TTC549 (cell line): ENCODE results near the gene CLEC17A.
"Not testable (repeated sequence)": the region's sequence is repeated elsewhere in the genome, so short reads cannot be mapped to it uniquely, and the experiment has no call there.

Experiments used
- FAIRE-seq: peaks from 2 replicates; lab custom pipeline; 2012; peaks lifted over from hg19 to GRCh38; lab: Jason Lieb, UNC

CLEC17A gene, protein sequence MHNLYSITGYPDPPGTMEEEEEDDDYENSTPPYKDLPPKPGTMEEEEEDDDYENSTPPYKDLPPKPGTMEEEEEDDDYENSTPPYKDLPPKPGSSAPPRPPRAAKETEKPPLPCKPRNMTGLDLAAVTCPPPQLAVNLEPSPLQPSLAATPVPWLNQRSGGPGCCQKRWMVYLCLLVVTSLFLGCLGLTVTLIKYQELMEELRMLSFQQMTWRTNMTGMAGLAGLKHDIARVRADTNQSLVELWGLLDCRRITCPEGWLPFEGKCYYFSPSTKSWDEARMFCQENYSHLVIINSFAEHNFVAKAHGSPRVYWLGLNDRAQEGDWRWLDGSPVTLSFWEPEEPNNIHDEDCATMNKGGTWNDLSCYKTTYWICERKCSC

GRCh38 chr19:14582894-14583340 lies at the start of gene CLEC17A:
Gene CLEC17A (plus strand): TSS chr19:14583084. CDS start chr19:14583161, 77 bp downstream.
- FAIRE-seq: no peak

DNA sequence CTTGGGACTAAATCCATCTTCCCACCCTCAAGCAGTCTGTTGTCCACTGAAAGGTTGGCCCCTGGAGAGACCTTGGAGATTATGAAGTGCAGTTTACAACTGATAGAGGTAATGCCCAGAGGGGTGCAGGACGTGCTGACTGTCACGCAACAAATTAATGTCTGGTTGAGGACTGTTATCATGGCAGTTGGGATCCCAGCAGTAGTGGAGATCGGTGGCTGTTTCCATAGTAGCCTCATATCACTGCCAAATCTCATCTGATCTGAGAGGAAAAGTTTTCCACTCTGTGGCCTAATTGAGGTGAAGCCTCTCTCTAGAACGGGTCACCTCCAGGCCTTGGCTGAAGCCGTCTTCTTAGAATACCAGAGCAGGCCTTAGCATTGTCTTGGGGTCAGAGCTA lies 49.4 kb upstream of the CLEC17A start:
- FAIRE-seq: no peak

- no peak for FAIRE-seq
Observed at GRCh38 chr19:14536926-14537692, 45.8 kb upstream of the CLEC17A start.

GRCh38 chr19:14540741-14541525 lies 42.0 kb upstream of the CLEC17A start:
- FAIRE-seq: no peak

DNA sequence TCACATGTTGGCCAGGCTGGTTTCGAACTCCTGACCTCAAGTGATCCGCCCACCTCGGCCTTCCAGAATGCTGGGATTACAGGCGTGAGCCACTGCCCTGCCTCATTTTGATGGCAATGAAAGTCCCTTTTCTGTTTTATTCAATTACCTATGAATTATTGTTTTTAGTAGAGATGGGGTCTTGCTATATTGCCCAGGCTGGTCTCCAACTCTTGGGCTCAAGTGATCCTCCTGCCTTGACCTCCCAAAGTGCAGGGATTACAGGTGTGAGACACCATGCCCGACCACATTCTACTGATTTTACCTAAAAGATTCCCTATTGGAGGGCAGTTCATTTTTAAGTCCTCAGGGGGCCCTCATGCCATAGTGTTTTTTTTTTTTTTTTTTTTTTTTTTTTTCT lies 40.9 kb upstream of the CLEC17A start:
- not testable (repeated sequence) for FAIRE-seq

DNA sequence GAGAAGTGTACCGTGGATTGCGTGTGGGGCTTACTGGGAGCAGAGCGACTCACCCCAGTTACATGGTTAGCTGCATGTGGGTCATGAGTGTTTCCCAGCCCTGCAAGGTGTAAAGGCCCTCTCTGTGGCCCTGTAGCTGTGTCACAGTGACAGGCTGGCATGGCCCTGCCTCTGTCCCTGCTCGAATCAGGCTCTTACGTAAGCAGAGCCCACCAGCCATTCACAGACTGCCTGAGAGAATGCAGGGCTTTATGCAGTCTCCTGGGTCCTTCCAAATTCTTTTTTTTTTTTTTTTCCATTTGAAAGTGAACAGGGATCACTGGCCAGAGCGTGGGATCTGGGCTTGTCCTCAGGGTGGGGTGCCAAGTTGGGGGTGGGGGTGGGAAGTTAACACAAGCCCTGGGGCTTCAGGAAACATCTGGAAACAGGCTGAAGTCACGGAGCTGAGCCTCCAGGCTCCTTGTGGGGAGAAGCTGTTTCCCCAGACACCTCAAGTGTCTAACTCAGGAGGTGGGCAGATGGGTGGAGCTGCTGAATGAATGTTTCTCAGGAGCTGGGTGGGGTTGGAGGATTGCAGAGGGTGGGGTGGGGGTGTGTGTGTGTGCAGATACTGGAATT lies 40.1 kb upstream of the CLEC17A start:
- no peak for FAIRE-seq

- no peak for FAIRE-seq
Observed at GRCh38 chr19:14544047-14544446, 38.8 kb upstream of the CLEC17A start.

DNA sequence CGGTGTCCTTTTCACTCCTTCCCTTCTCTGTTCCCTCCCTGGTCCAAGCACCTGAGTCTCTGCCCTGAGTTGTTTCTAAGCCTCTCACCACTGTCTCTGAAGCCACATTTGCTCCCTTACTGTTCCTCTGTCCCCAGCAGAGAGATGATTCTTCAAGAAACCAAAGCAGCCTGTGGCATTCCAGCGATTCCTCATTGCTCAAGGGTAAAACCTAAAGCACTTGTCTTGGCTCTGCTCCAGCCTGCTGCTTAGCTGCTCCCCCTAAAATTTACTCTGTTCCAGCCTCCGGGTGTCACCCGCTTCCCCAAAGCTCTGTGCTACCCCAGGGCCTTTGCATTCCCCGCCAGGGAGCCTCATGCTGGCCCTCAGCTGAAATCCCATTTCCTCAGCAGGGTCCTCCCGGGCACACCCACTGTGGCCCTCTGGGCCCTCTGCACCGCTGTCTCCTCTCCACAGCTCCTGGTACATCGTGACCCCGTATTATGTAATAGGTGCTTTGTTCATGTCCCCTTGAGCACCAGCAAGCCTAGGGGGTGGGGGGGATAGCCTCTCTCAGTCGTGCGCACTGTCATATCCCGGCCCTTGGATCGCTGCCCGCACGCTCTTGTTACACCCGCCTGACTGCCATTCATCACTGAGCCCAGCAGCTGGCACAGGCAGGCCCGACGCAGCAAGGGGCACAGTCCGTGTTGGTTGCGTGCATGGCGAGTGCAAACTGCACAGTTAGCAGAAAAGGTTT lies 37.7 kb upstream of the CLEC17A start:
- FAIRE-seq: no peak

DNA sequence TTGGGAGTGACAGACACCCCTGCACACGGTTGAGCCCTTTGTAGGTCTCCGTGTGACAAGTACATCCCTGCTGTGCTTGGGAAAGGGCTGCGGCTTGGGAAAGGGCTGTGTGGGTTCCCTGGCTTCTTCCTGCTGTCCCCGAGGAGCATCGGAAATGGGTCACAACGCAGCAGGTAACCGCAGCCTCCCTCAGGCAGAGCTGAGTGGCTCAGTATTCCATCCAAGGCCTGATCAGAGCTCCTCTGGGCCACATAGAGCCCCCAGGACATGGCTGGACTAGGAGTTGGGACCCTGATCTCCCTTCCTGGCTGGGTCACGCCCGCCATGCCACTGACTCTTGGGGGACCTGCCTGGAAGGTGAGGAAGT lies 37.2 kb upstream of the CLEC17A start:
- FAIRE-seq: no peak

- no peak for FAIRE-seq
Observed at GRCh38 chr19:14550201-14550754, 32.6 kb upstream of the CLEC17A start.

DNA sequence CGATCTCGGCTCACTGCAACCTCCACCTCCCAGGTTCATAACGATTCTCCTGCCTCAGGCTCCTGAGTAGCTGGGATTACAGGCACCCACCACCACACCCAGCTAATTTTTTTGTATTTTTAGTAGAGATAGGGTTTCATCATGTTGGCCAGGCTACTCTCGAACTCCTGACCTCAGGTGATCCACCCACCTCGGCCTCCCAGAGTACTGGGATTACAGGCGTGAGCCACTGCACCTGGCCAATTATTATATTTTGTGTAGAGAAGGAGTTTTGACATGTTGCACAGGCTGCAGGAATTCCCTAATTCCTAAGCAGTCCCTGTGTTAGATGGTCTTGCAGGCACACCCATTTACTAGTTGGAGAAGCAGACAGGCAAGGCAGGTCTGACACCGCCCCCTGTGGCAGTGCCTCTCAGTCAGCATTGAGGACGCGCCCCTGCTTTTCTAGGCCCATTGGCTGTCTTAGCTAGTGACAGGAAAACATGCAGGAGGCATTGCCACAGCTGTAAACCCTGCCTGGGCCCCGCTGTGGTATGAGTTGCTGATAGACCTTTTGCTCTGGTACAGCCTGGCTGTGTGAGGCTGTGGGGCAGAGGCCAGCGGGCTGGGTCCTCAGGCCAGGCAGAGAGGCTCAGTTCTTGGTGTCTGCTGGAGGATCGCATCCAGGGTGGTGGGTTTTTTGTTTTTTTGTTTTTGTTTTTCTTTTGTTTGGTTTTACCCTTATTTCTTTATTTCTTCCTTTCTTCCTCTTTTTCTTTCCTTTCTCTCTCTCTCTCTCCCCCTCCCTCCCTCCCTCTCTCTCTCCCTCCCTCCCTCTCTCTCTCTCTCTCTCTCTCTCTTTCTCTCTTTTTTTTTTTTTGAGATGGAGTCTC lies 31.5 kb upstream of the CLEC17A start:
- not testable (repeated sequence) for FAIRE-seq

GRCh38 chr19:14552006-14552360 lies 30.9 kb upstream of the CLEC17A start:
- not testable (repeated sequence) for FAIRE-seq

DNA sequence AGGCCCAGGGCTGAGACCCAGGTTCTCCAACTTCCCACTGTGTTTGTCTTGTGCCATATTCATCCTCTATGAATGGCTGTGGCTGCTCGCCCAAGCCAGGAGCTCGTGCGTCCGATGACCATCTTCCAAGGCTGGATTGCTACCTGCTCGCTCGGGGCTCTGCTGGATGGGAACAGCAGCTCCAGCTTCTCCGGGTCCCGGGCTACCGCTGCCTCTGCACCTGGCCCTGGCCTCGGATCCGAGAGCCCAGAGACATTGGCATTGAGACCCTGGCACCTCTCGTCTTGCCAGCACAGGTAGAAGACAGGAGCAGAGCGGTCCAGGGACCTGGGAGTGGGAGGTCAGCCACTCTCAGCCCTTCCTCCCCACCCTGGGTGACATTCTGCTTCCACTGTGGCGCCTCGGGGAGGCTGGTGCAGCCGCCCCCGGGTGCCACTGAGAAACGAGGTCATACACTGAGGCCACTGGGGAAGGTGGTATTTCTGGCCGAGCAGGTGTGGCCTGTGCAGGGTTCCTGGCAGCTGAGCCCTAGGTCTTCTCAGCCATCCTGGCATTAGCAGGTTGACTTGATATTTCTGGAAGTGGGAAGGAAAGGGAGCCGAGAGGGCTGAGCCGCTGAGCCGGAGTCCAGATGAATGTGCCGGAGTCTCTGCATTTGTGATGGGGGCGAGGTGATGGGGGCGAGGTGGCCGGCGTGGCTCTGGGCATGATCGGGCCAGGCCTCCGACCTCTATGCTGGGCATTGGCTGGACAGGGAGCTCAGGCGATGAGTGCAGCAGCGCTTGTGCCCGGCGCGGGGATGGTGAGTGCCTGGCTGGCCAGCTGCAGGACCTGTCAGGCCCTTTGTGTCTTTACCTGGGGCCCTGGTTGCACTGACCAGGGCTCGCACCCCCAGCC lies 29.6 kb upstream of the CLEC17A start:
- FAIRE-seq: no peak

GRCh38 chr19:14553939-14554243 lies 29.0 kb upstream of the CLEC17A start:
- FAIRE-seq: no peak

DNA sequence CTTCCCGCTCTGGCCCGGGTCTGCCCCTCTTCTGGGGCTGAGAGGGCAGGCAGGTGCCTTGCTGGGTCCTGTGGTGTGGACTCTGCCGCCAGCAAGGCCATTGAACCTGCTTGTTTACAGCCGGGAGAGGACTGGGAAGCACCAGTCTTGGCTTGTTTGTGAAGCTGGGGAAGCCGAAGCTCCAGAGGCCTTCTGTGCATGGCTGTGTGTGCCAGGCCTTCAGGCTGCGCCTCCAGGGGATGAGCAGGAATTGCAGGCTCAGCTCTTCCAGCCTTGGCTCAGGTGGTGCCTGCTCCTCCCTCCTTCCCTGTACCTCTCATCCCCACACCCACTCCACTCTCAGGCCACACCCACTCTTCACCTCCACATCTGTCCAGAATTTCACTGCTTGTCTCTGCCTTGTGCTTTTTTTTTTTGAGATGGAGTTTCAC lies 28.5 kb upstream of the CLEC17A start:
- no peak for FAIRE-seq

DNA sequence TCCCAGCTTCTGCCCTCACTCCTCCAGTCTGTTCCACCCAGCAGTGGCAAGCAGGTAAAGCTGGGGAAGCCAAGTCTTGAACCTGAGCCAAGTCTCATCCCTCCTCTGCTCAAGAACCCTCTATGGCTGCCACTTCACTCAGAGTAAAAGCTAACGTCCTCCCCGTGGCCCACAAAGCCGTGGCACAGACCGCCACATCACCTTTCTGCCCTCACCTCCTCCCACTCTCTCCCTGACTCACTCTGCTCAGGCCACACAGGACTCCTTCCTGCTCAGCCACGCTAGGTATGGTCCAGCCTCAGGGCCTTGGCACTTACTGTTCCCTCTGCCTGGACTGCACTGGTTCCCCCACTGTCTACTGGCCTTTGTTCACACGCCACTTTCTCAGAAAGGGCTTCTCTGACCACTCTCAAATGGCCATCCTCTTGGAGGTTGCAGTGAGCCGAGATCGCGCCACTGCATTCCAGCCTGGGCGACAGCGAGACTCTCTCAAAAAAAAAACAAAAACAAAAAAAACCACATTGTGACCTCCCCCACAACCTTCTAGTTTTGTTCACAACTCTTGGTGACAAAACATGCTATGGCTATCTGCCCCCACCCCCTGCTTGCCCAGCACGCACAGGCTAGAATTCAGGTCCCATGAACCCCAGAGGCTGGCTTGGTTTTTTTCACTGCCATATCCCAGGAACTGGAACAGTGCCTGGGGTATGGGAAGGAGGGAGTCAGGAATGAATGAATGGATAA lies 26.8 kb upstream of the CLEC17A start:
- no peak for FAIRE-seq

- FAIRE-seq: no peak
Observed at GRCh38 chr19:14556662-14557188, 26.2 kb upstream of the CLEC17A start.

DNA sequence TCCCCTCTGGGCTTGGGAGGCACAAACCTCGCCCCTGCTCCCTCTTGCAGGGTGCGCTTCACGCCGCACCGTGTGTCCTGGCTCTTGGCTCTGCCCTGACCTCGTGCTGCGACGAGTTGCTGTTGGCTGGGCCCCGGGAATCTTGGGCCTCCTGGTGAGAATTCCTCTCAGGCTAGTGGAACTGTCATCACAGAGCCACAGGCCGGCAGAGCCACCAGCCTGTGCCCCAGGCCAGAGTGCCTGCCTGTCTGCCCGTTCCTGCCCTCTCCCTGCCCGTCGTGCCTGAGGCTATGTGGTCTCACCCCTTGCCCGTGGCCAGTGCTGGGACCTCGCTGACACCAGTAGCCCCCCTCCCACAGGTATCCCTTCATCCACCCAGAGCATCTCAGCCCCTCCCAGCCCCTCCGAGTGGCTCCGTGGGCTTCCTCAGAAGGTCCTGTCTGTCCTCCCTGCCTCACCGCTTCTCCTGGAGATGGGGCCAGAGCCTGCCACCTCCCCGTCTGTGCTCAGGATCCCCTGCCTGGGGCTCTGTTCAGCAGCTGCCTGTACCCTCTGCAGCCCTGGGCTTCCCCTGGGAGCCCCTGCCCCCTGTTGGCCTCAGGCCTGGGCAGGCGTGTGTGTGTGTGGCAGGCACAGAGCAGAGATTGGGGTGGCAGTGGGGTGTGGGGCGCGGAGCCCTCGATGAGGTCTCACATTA lies 24.4 kb upstream of the CLEC17A start:
- no peak for FAIRE-seq
